Forelimb muscle (tissue), 1 donor: ENCODE measurements around the gene TBC1D5. TPM values are rescaled to one million over a fixed set of nuclear protein-coding genes. Genes with fewer than 3 reads are reported as not detected.

Experiments used
- DNase-seq: peaks from one replicate; pipeline ENCODE4 v3.0.0-alpha.2; 2013; ENCODE audit warnings: low read depth
- polyA plus RNA-seq: library from polyadenylated mRNA; unstranded; fragments of 120-200 nt; gene quantifications from one replicate; pipeline ENCODE4 v1.2.1, GENCODE V29; 2013; ENCODE audit not compliant: insufficient read length

Gene TBC1D5
- polyA plus RNA-seq, 1 donor, result 23.4 TPM

GRCh38 chr3:17179381-17180205 lies 562.8 kb downstream of the TBC1D5 start:
- DNase-seq, result no peak

GRCh38 chr3:17176757-17177156 lies 565.7 kb downstream of the TBC1D5 start:
- no peak for DNase-seq

- no peak for DNase-seq
These were observed 567.1 kb downstream of the TBC1D5 start for GRCh38 chr3:17175187-17175807.

GRCh38 chr3:17166369-17166768 lies 576.1 kb downstream of the TBC1D5 start:
- DNase-seq, result no peak

GRCh38 chr3:17162116-17162515 lies 580.3 kb downstream of the TBC1D5 start:
- no peak for DNase-seq

GRCh38 chr3:17160597-17160996 lies 581.8 kb downstream of the TBC1D5 start:
- DNase-seq, result no peak

GRCh38 chr3:17158941-17159682 lies 583.3 kb downstream of the TBC1D5 start:
- no peak for DNase-seq

- DNase-seq, result no peak
These were observed 584.7 kb downstream of the TBC1D5 start for GRCh38 chr3:17157713-17158112.

GRCh38 chr3:17156864-17157263 lies 585.6 kb downstream of the TBC1D5 start:
- DNase-seq, result no peak

- DNase-seq, result no peak
These were observed 586.5 kb downstream of the TBC1D5 start for GRCh38 chr3:17155951-17156350.

- no peak for DNase-seq
These were observed 587.5 kb downstream of the TBC1D5 start for GRCh38 chr3:17154941-17155340.

GRCh38 chr3:17154221-17154620 lies 588.2 kb downstream of the TBC1D5 start:
- DNase-seq, result no peak

- DNase-seq, result no peak
These were observed 589.2 kb downstream of the TBC1D5 start for GRCh38 chr3:17153209-17153608.

- DNase-seq, result no peak
These were observed 590.6 kb downstream of the TBC1D5 start for GRCh38 chr3:17151598-17152373.

GRCh38 chr3:17149076-17149475 lies 593.4 kb downstream of the TBC1D5 start:
- DNase-seq, result no peak

- no peak for DNase-seq
These were observed 597.8 kb downstream of the TBC1D5 start for GRCh38 chr3:17144665-17144993.

- DNase-seq, result no peak
These were observed 598.4 kb downstream of the TBC1D5 start for GRCh38 chr3:17143893-17144664.

- DNase-seq, result no peak
These were observed 599.9 kb downstream of the TBC1D5 start for GRCh38 chr3:17142516-17142915.

GRCh38 chr3:17141699-17142098 lies 600.7 kb downstream of the TBC1D5 start:
- DNase-seq, result no peak

- no peak for DNase-seq
These were observed 601.5 kb downstream of the TBC1D5 start for GRCh38 chr3:17140670-17141505.
